Fibroblast of upper back skin (primary cell): Measurements from ENCODE around the gene ICA1.
"Not testable (repeated sequence)": the region's sequence is repeated elsewhere in the genome, so short reads cannot be mapped to it uniquely, and the experiment has no call there.

Experiments used
- DNase-seq: peaks from one replicate; pipeline ENCODE4 v3.0.0-alpha.2; 2013

Gene ICA1

GRCh38 chr7:8089036-8089780 lies 172.8 kb downstream of the ICA1 start:
- no peak for DNase-seq

DNA sequence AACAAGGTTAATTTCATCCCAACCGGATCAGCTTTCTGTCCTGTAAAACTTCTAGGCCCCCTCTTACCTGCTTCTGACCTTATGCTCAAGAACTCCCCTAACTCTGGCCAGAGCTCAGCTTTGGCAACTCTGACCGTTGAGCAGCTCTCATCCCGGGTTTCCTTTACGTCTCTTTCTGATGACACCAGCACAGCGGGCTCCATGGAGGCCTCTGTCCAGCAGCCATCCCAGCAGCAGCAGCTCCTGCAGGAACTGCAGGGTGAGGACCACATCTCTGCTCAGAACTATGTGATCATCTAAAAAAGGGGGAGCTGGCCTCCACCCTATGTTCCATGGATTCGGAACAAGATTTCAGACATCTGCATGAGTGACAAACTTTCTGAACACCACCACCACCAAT lies 175.7 kb downstream of the ICA1 start:
- DNase-seq, result no peak

- DNase-seq, result no peak
Measured at GRCh38 chr7:8085420-8085819, 176.5 kb downstream of the ICA1 start.

DNA sequence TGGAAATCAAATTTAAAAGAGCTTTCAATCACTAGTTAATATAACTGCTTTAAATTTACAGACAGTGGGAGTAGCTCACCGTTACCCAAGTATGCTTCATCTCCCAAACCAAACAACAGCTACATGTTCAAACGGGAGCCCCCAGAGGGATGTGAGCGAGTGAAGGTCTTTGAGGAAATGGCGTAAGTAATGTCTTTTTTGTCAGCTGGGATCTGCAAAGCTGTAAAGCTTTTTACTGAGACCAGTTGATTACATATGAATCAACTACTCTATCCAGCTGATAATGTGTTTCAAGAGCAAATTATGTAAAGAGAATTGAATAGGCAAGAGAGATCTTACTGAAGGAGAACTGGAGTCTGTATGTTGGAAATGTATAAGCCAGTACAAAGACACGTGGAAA lies 177.1 kb downstream of the ICA1 start:
- no peak for DNase-seq

DNA sequence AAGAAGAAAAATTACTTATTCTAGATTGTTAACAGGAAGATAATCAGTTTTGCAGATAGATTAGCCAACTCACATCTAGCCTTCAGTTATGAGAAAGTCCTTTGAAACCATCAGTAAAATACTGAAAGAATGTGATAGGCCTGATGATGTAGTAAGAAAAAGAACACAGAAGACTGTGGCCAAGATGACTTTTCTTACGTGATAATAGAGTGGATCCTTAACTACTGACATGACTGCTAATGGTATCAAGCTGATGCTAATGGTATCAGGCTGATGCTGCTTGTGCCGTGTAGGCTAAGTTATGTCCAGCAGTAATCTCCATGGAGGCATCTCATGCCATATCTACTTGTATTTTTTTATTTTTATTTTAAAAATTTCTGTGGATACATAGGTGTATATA lies 179.2 kb downstream of the ICA1 start:
- DNase-seq, result no peak

DNA sequence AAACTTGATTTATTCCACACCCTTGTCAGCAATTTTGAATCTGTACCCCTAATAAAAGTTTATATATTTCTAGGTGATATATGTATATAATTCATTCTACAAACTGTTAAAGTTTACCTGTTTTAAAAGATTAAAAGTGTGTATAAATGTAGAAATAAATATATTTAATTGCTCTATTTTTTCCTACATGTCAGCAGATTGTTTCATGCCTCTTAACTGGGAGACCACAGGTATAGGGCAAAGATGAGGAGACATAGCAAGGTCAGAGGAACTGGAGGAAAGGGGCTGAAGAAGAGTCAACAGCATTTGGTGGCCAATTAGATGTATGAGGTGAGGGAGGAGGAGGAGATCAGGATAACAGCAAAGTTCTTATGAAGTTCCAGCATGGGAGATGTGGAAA lies 183.5 kb downstream of the ICA1 start:
- DNase-seq, result no peak

- DNase-seq, result no peak
Measured at GRCh38 chr7:8070451-8071180, 191.4 kb downstream of the ICA1 start.

DNA sequence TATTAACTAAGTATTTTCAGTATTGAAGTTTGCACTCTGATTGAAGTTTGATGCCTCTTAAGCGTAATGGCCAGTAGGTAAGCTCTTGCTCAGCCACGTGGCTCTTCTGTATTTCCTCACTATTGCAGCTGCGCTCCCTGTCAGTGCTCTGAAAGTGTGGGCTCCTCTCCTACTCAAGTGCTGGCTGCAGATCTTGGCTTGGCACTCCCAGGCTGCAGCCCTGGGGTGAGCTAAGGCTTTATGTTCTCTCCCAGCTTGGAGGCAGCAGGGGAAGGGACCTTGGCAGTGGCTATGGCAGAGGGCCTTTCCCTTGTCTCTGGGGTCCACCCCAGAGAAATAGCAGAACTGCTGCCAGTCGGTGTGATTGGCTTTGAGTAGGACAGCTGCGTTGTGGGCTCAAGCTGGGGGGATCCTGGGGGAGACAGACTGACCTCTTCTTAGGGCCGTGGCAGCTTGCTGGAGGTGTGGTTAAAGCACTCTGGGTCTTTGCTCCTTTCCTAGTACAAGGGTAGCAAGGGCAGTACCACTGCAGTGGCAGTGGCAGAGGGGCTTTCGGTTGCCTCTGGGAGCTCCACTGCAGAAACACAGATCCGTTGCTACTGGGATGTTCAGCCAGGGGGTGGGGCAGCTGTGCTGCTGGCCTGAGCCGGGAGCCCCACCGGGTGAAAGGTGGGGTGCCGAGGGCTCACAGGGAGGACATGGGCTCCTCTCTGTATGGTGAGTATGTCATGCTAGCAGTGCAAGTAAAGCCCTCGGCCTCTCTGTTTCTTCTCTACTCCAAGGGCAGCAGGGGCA lies 192.9 kb downstream of the ICA1 start:
- DNase-seq, result no peak

DNA sequence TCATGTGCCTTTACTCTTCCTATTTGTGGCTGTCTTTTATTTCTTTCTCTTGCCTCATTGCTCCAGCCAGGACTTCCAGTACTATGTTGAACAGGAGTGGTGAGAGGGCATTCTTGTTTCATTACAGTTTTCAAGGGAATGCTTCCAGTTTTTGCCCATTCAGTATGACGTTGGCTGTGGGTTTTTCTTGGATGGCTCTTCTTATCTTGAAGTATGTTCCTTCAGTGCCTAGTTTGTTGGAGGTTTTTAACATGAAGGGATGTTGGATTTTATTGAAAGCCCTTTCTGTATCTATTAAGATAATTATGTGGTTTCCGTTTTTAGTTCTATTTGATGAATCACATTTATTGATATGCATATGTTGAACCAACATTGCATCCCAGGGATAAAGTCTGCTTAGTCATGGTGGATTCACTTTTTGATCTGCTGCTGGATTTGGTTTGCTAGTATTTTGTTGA lies 196.6 kb downstream of the ICA1 start:
- DNase-seq, result peak; percentile 88

GRCh38 chr7:8064828-8065227 lies 197.1 kb downstream of the ICA1 start:
- DNase-seq, result no peak

- peak; percentile 38 for DNase-seq
Measured at GRCh38 chr7:8063706-8064297, 198.2 kb downstream of the ICA1 start.

DNA sequence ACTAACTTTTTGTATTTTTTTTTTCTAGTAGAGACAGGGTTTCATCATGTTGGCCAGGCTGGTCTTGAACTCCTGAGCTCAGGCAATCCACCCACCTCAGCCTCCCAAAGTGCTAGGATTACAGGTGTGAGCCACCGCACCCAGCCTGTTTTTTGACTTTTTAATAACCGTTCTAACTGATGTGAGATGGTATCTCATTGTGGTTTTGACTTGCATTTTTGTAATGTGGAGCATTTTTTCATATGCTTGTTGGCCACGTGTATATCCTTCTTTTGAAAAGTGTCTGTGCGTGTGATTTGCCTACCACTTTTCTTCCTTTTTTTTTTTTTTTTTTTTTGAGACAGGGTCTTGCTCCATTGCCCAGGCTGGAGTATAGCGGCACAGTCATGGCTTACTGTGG lies 198.7 kb downstream of the ICA1 start:
- DNase-seq, result not testable (repeated sequence)
